Transverse colon (tissue), 4 donors: ENCODE measurements around the gene CCND3.

Experiments
- EP300 ChIP-seq: sonication (generic); formaldehyde crosslinking; IDR thresholded peaks from one replicate; pipeline ENCODE4 v1.6.1; 2017; ENCODE audit warnings: antibody characterized with exemption, low read depth
- POLR2A ChIP-seq: fragments of 450-650 bp; IDR thresholded peaks from one replicate; pipeline ENCODE4 v1.6.1; 2016; ENCODE audit warnings: antibody characterized with exemption, mild to moderate bottlenecking, moderate library complexity
- POLR2AphosphoS5 ChIP-seq, 3 donors: sonication (generic); formaldehyde crosslinking; IDR thresholded peaks; one replicate each; pipeline ENCODE4 v1.6.1; 2016; ENCODE audit warnings: antibody characterized with exemption in 3 of 3
- TF ChIP-seq, protein P1 (sequence below), 5 experiments: fragments of 200-600 bp in 3 of 5; fragments of 450-650 bp in 2 of 5; sonication (generic) in 3 of 5; IDR thresholded peaks; 1 replicate in 2 of 5; 2 replicates in 3 of 5; pipeline ENCODE4 v1.5.1; 2016 to 2017; ENCODE audit warnings: antibody characterized with exemption in 5 of 5, inconsistent platforms in 3 of 5, mild to moderate bottlenecking in 2 of 5, moderate library complexity in 1 of 5

DNA sequence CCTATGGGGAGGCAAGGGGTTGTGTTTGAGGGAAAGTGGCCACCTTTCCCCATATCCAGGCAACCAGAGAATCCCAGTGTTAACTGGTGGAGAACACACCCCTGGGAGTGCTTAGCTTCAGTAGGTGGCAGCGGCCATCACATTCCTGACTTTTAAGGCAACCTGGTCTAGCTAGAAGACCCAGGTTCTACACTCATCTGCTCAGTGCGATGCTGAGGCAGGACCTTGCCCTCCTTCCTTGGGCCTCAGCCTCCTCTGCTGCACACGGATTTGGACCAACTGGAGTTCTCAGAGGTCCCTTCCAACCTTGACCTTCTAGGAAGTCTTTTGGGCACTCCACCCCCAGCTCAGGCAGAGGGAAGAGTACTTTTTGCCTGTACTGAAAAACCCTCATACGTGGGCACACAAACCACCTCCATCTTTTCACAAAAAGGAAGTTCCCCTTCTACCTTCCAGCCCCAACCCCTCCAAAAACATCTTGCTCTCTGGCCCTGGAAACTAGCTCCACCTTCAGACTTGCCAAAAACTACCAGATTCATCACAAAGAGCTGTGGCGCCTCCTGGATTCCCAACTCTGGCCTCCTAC is 2.9 kb downstream of the CCND3 start:
- TF ChIP-seq POLR2A (no peak), POLR2AphosphoS5 (IDR thresholded peaks at IDR 0.05) (no peak), EP300 (no peak)
- TF ChIP-seq, protein P1, sequence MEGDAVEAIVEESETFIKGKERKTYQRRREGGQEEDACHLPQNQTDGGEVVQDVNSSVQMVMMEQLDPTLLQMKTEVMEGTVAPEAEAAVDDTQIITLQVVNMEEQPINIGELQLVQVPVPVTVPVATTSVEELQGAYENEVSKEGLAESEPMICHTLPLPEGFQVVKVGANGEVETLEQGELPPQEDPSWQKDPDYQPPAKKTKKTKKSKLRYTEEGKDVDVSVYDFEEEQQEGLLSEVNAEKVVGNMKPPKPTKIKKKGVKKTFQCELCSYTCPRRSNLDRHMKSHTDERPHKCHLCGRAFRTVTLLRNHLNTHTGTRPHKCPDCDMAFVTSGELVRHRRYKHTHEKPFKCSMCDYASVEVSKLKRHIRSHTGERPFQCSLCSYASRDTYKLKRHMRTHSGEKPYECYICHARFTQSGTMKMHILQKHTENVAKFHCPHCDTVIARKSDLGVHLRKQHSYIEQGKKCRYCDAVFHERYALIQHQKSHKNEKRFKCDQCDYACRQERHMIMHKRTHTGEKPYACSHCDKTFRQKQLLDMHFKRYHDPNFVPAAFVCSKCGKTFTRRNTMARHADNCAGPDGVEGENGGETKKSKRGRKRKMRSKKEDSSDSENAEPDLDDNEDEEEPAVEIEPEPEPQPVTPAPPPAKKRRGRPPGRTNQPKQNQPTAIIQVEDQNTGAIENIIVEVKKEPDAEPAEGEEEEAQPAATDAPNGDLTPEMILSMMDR (IDR thresholded peaks at IDR 0.05): no peak
